Liver (tissue), 3 donors: Measurements from ENCODE around the gene TMEM63B.

Experiments
- EGR1 ChIP-seq, 2 donors: IDR thresholded peaks; 2 replicates each; pipeline ENCODE4 v1.6.1; 2016 to 2018; ENCODE audit warnings: antibody characterized with exemption in 2 of 2, low read depth in 2 of 2
- GABPA ChIP-seq, 2 donors: IDR thresholded peaks in 1 of 2; conservative IDR thresholded peaks in 1 of 2; 2 replicates each; pipeline ENCODE4 v1.6.1; 2016; ENCODE audit warnings: antibody characterized with exemption in 2 of 2, mild to moderate bottlenecking in 1 of 2, moderate library complexity in 1 of 2
- HNF4A ChIP-seq, 2 donors: conservative IDR thresholded peaks; 2 replicates each; pipeline ENCODE4 v1.6.1; 2016; ENCODE audit warnings: antibody characterized with exemption in 2 of 2, mild to moderate bottlenecking in 2 of 2
- HNF4G ChIP-seq: IDR thresholded peaks from 2 replicates; pipeline ENCODE4 v1.6.1; 2016; ENCODE audit warnings: antibody characterized with exemption
- JUND ChIP-seq, 2 donors: IDR thresholded peaks; 2 replicates each; pipeline ENCODE4 v1.6.1; 2016; ENCODE audit warnings: antibody characterized with exemption in 2 of 2
- RAD21 ChIP-seq, 2 donors: IDR thresholded peaks; 2 replicates each; pipeline ENCODE4 v1.6.1; 2016; ENCODE audit warnings: antibody characterized with exemption in 2 of 2, mild to moderate bottlenecking in 2 of 2
- SP1 ChIP-seq: IDR thresholded peaks from 2 replicates; pipeline ENCODE4 v1.6.1; 2018; ENCODE audit warnings: antibody characterized with exemption, mild to moderate bottlenecking
- TAF1 ChIP-seq: conservative IDR thresholded peaks from 2 replicates; pipeline ENCODE4 v1.6.1; 2016; ENCODE audit warnings: antibody characterized with exemption, mild to moderate bottlenecking
- YY1 ChIP-seq: IDR thresholded peaks from 2 replicates; pipeline ENCODE4 v1.6.1; 2016; ENCODE audit warnings: antibody characterized with exemption, mild to moderate bottlenecking
- TF ChIP-seq, protein P1 (sequence below): fragments of 150-350 bp; IDR thresholded peaks from 2 replicates; pipeline ENCODE4 v1.5.1; 2017; ENCODE audit warnings: improper control_type of control experiment, low read depth, low read length; ENCODE audit not compliant: missing input control
- TF ChIP-seq, protein P2 (sequence below): IDR thresholded peaks from 2 replicates; pipeline ENCODE4 v1.6.1; 2016; ENCODE audit warnings: antibody characterized with exemption
- TF ChIP-seq, protein P3 (sequence below): IDR thresholded peaks from 2 replicates; pipeline ENCODE4 v1.6.1; 2016; ENCODE audit warnings: antibody characterized with exemption, mild to moderate bottlenecking
- TF ChIP-seq, protein P4 (sequence below): IDR thresholded peaks from 2 replicates; pipeline ENCODE4 v1.6.1; 2016; ENCODE audit warnings: antibody characterized with exemption
- TF ChIP-seq, protein P5 (sequence below): IDR thresholded peaks from 2 replicates; pipeline ENCODE4 v1.6.1; 2016; ENCODE audit warnings: antibody characterized with exemption
- donor health status: healthy.
- donor health status: healthy.

DNA sequence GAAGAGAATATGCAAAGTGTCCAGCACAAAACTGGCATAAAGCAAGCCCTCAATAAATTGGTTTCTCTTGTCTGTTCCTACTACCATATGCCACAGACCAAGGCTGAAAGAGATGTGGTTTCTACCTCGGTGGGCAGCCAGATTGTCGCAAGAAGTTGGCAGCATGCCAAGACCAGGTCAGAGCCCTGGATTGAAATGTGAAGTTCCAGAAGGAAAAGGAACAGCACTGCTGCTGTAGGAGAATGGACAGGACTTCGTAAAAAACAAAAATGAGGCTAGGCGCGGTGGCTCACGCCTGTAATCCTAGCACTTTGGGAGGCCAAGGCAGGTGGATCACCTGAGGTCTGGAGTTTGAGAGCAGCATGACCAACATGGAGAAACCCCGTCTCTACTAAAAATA lies 22.2 kb upstream of the TMEM63B start:
- TF ChIP-seq EGR1 (IDR thresholded peaks at IDR 0.05; ENCODE audit: low read depth in 2 of 2) (no peak), HNF4A (conservative IDR thresholded peaks at IDR 0.05) (no peak), HNF4G (no peak), JUND (IDR thresholded peaks at IDR 0.05) (no peak), TAF1 (no peak), SP1 (no peak), RAD21 (IDR thresholded peaks at IDR 0.05) (no peak), YY1 (no peak), GABPA (IDR thresholded peaks at IDR 0.05 in 1 of 2, conservative IDR thresholded peaks at IDR 0.05 in 1 of 2) (no peak)
- TF ChIP-seq, protein P1, sequence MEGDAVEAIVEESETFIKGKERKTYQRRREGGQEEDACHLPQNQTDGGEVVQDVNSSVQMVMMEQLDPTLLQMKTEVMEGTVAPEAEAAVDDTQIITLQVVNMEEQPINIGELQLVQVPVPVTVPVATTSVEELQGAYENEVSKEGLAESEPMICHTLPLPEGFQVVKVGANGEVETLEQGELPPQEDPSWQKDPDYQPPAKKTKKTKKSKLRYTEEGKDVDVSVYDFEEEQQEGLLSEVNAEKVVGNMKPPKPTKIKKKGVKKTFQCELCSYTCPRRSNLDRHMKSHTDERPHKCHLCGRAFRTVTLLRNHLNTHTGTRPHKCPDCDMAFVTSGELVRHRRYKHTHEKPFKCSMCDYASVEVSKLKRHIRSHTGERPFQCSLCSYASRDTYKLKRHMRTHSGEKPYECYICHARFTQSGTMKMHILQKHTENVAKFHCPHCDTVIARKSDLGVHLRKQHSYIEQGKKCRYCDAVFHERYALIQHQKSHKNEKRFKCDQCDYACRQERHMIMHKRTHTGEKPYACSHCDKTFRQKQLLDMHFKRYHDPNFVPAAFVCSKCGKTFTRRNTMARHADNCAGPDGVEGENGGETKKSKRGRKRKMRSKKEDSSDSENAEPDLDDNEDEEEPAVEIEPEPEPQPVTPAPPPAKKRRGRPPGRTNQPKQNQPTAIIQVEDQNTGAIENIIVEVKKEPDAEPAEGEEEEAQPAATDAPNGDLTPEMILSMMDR, result no peak
- TF ChIP-seq, protein P2, sequence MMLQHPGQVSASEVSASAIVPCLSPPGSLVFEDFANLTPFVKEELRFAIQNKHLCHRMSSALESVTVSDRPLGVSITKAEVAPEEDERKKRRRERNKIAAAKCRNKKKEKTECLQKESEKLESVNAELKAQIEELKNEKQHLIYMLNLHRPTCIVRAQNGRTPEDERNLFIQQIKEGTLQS, result no peak
- TF ChIP-seq, protein P3, sequence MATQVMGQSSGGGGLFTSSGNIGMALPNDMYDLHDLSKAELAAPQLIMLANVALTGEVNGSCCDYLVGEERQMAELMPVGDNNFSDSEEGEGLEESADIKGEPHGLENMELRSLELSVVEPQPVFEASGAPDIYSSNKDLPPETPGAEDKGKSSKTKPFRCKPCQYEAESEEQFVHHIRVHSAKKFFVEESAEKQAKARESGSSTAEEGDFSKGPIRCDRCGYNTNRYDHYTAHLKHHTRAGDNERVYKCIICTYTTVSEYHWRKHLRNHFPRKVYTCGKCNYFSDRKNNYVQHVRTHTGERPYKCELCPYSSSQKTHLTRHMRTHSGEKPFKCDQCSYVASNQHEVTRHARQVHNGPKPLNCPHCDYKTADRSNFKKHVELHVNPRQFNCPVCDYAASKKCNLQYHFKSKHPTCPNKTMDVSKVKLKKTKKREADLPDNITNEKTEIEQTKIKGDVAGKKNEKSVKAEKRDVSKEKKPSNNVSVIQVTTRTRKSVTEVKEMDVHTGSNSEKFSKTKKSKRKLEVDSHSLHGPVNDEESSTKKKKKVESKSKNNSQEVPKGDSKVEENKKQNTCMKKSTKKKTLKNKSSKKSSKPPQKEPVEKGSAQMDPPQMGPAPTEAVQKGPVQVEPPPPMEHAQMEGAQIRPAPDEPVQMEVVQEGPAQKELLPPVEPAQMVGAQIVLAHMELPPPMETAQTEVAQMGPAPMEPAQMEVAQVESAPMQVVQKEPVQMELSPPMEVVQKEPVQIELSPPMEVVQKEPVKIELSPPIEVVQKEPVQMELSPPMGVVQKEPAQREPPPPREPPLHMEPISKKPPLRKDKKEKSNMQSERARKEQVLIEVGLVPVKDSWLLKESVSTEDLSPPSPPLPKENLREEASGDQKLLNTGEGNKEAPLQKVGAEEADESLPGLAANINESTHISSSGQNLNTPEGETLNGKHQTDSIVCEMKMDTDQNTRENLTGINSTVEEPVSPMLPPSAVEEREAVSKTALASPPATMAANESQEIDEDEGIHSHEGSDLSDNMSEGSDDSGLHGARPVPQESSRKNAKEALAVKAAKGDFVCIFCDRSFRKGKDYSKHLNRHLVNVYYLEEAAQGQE, result no peak
- TF ChIP-seq, protein P4, sequence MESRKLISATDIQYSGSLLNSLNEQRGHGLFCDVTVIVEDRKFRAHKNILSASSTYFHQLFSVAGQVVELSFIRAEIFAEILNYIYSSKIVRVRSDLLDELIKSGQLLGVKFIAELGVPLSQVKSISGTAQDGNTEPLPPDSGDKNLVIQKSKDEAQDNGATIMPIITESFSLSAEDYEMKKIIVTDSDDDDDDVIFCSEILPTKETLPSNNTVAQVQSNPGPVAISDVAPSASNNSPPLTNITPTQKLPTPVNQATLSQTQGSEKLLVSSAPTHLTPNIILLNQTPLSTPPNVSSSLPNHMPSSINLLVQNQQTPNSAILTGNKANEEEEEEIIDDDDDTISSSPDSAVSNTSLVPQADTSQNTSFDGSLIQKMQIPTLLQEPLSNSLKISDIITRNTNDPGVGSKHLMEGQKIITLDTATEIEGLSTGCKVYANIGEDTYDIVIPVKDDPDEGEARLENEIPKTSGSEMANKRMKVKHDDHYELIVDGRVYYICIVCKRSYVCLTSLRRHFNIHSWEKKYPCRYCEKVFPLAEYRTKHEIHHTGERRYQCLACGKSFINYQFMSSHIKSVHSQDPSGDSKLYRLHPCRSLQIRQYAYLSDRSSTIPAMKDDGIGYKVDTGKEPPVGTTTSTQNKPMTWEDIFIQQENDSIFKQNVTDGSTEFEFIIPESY, result no peak
- TF ChIP-seq, protein P5, sequence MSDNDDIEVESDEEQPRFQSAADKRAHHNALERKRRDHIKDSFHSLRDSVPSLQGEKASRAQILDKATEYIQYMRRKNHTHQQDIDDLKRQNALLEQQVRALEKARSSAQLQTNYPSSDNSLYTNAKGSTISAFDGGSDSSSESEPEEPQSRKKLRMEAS, result no peak
